Adrenal gland (tissue), 12 donors: Measurements from ENCODE around the gene PORCN. TPM values are rescaled to one million over a fixed set of nuclear protein-coding genes. Genes with fewer than 3 reads are reported as not detected.

Experiments
- DNase-seq, 7 donors: peaks; one replicate each; pipeline ENCODE4 v3.0.0-alpha.2; 2019 to 2020
- H3K27ac ChIP-seq, 5 donors: fragments of 200-600 bp; sonication (generic) in 4 of 5; 1 replicate in 3 of 5; 2 replicates in 2 of 5; pipeline versions ENCODE4 v1.5.1 to v1.8.0; 2016 to 2020; ENCODE audit warnings: mild to moderate bottlenecking in 1 of 5
- H3K27me3 ChIP-seq: fragments of 200-600 bp; 2 replicates; pipeline ENCODE4 v1.8.0; 2021
- H3K36me3 ChIP-seq, 2 donors: fragments of 200-600 bp; replicated peaks in 1 of 2; 1 replicate in 1 of 2; 2 replicates in 1 of 2; pipeline versions ENCODE4 v1.5.1 to v1.8.0; 2018 to 2022
- H3K4me1 ChIP-seq, 2 donors: fragments of 200-600 bp; replicated peaks in 1 of 2; 1 replicate in 1 of 2; 2 replicates in 1 of 2; pipeline versions ENCODE4 v1.5.1 to v1.8.0; 2018 to 2021
- H3K4me3 ChIP-seq, 4 donors: fragments of 200-600 bp; sonication (generic) in 3 of 4; one replicate each; pipeline ENCODE4 v1.5.1; 2016 to 2018
- H3K9me3 ChIP-seq, 3 donors: fragments of 200-600 bp; sonication (generic) in 1 of 3; replicated peaks in 1 of 3; 1 replicate in 2 of 3; 2 replicates in 1 of 3; pipeline versions ENCODE4 v1.5.1 to v1.8.0; 2016 to 2021
- CTCF ChIP-seq, 6 experiments: fragments of 450-650 bp in 4 of 6; fragments of 200-600 bp in 2 of 6; sonication (generic) in 1 of 6; IDR thresholded peaks; 1 replicate in 5 of 6; 2 replicates in 1 of 6; pipeline versions ENCODE4 v1.5.1 to v1.8.0; 2016 to 2021; ENCODE audit warnings: antibody characterized with exemption in 6 of 6, mild to moderate bottlenecking in 2 of 6, moderate library complexity in 1 of 6
- POLR2A ChIP-seq, 2 donors: fragments of 450-650 bp; IDR thresholded peaks; one replicate each; pipeline ENCODE4 v1.6.1; 2017; ENCODE audit warnings: antibody characterized with exemption in 2 of 2, mild to moderate bottlenecking in 2 of 2, moderate library complexity in 1 of 2
- WGBS, 4 donors: extraction: QIAGEN DNeasy Blood & Tissue Kit in 2 of 4; methylation state at CpG; one replicate each; pipeline versions ENCODE4 v1.1.5 to v1.1.7; 2013 to 2017; 5-methylcytosine and 5-hydroxymethylcytosine counted together
- intact Hi-C, 2 donors: fragments of 100-400 bp; cut with DNase I; formaldehyde crosslinking; loops; one replicate each; pipeline versions ENCODE4 v1.14.1 to v1.15.0; 2022 to 2023
- polyA plus RNA-seq, 3 donors: library from polyadenylated mRNA; stranded (reverse); fragments of 200-250 nt in 2 of 3; fragments of 350-450 nt in 1 of 3; fragmentation: Illumina TruSeq in 1 of 3; extraction: RNeasy Lipid Tissue Mini Kit (QIAGEN cat#74804) in 1 of 3; gene quantifications; one replicate each; pipeline ENCODE4 v1.2.3, GENCODE V29; 2013 to 2014
- total RNA-seq, 9 donors: library from RNA; depleted of rRNA in 4 of 9; stranded (reverse); fragments of >200 nt in 4 of 9; fragments of 120-200 nt in 1 of 9; fragmentation: NEBNext Ultra II Directional in 1 of 9; extraction: Animal tissue kit (Norgen Biotek cat#: 25700) in 1 of 9; gene quantifications; one replicate each; pipeline versions ENCODE4 v1.1.0 to v1.2.4, GENCODE V29; 2013 to 2023
- donor health status: healthy with polysubstance abuse.
- donor health status: Bipolar disorder and iron deficiency.
- donor health status: DM: yes; HTN: yes; CAD: no.
- donor health status: DM: no; HTN: no; CAD: no.
- donor health status: DM: no; HTN: no; CAD: no.
- donor health status: DM: yes; HTN: yes; CAD: no.

Gene PORCN
- total and polyA plus RNA-seq, 12 donors, result 9.5 to 290 (median 86.3) TPM

GRCh38 chrX:48480142-48480541, 28.6 kb upstream of the PORCN start:
- no peaks in the 10 kb centered on the region for H3K27me3 ChIP-seq
- TF ChIP-seq CTCF (IDR thresholded peaks at IDR 0.05) (no peak), POLR2A (IDR thresholded peaks at IDR 0.05) (no peak)
- peaks cover 0 to 11% of the 10 kb centered on the region in 2 donors for H3K36me3 ChIP-seq
- H3K4me3 ChIP-seq, result no peak overlapping the region
- H3K4me1 ChIP-seq, result no peaks in the 10 kb centered on the region
- WGBS, 4 donors, result 83 to 98% (median 93%) methylated on average over 3 of the region's 3 CpGs
- intact Hi-C loops, result no loop called here
- H3K9me3 ChIP-seq, result no peaks in the 10 kb centered on the region
- DNase-seq, result no peak
- H3K27ac ChIP-seq, result no peak overlapping the region

DNA sequence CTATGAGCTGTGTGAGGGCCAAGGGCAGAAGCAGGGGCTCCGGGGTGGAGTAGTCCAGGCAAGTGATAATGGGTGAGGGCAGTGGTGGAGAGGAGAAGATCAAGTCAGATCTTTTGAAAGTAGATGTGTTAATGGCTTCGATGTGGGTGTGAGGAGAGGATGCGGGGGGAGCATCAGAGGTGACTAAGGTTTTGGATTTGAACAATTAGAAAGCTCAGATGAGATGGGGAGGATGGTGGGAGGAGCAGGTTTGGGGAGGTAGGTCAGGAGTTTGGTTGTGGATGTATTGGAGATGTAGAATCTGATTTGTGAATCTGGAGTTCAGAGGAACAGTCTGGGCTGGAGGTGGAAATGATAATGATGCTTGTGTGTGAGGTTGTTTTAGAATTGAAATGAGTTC, 28.2 kb upstream of the PORCN start:
- no peak overlapping the region for H3K27ac ChIP-seq
- TF ChIP-seq CTCF (IDR thresholded peaks at IDR 0.05), result no peak
- no peak for TF ChIP-seq POLR2A (IDR thresholded peaks at IDR 0.05)
- intact Hi-C loops, result no loop called here
- H3K4me3 ChIP-seq, result no peak overlapping the region
- H3K9me3 ChIP-seq, result no peaks in the 10 kb centered on the region
- peaks cover 0 to 11% of the 10 kb centered on the region in 2 donors for H3K36me3 ChIP-seq
- no peaks in the 10 kb centered on the region for H3K4me1 ChIP-seq
- WGBS, 4 donors, result 88 to 93% (median 93%) methylated on average over 3 of the region's 3 CpGs
- H3K27me3 ChIP-seq, result no peaks in the 10 kb centered on the region
- DNase-seq, result no peak

- TF ChIP-seq POLR2A (IDR thresholded peaks at IDR 0.05), result no peak
- TF ChIP-seq CTCF (IDR thresholded peaks at IDR 0.05), result no peak
- WGBS, 4 donors, result 60 to 72% (median 66%) methylated on average over 6 to 7 of the region's 7 CpGs; no CpG with 5 or more reads in 1 of the 4 donors
- H3K27ac ChIP-seq, result no peak overlapping the region
- DNase-seq, result no peak
- no peak overlapping the region for H3K4me3 ChIP-seq
- H3K4me1 ChIP-seq, result no peaks in the 10 kb centered on the region
- no peaks in the 10 kb centered on the region for H3K9me3 ChIP-seq
- intact Hi-C loops, result no loop called here
- no peaks in the 10 kb centered on the region for H3K27me3 ChIP-seq
- H3K36me3 ChIP-seq, result peaks cover 0 to 11% of the 10 kb centered on the region in 2 donors
Observed at GRCh38 chrX:48482526-48482925, 26.3 kb upstream of the PORCN start.

DNA sequence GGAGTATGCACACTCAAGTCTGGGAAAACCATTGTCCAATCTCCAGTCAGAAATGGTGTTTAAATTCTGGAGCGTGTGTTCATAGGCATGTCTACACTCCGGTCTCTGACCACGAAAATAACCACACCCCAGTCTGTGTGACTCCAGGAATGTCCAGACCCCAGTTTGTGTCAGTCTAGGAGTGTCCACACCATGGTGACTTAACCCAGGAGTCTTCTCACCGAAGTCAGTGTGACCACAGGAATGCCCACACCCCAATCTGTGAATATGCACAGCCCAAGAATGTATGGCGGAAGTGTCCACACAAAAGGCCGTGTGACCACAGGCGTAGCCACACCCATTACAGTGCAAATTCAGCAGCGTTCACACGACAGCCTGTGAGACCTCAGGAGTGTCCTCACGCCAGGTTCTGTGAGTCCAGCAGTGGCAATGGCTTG, 21.4 kb upstream of the PORCN start:
- Histone ChIP-seq H3K27ac (no peak overlapping the region), H3K4me1 (no peaks in the 10 kb centered on the region), H3K27me3 (no peaks in the 10 kb centered on the region), H3K36me3 (peaks cover 0 to under 1% of the 10 kb centered on the region in 2 donors), H3K9me3 (no peaks in the 10 kb centered on the region), H3K4me3 (no peak overlapping the region)
- no peak for TF ChIP-seq POLR2A (IDR thresholded peaks at IDR 0.05)
- TF ChIP-seq CTCF (IDR thresholded peaks at IDR 0.05), result no peak
- intact Hi-C loops, result no loop called here
- no peak for DNase-seq
- 81 to 100% (median 90%) methylated on average over 1 to 10 of the region's 10 CpGs for WGBS, 4 donors
